Osteocyte (in vitro differentiated cells): ENCODE data around the gene ZMIZ1. TPM values are rescaled to one million over a fixed set of nuclear protein-coding genes. Genes with fewer than 3 reads are reported as not detected.

Experiments
- DNase-seq: peaks from one replicate; pipeline ENCODE4 v3.0.0; 2021; ENCODE audit warnings: mixed read lengths; ENCODE audit not compliant: unreplicated experiment; ENCODE audit errors: extremely low spot score
- H3K27ac Mint-ChIP-seq: one replicate; pipeline ENCODE4 v1.8.0; 2021; ENCODE audit warnings: mild to moderate bottlenecking, mixed read lengths; ENCODE audit not compliant: unreplicated experiment
- H3K27me3 Mint-ChIP-seq: one replicate; pipeline ENCODE4 v1.8.0; 2021; ENCODE audit warnings: mixed read lengths; ENCODE audit not compliant: unreplicated experiment
- H3K36me3 Mint-ChIP-seq: one replicate; pipeline ENCODE4 v1.8.0; 2021; ENCODE audit warnings: mixed read lengths; ENCODE audit not compliant: unreplicated experiment
- H3K4me1 Mint-ChIP-seq: one replicate; pipeline ENCODE4 v1.8.0; 2021; ENCODE audit warnings: mixed read lengths; ENCODE audit not compliant: unreplicated experiment
- H3K4me3 Mint-ChIP-seq: one replicate; pipeline ENCODE4 v1.8.0; 2021; ENCODE audit warnings: mild to moderate bottlenecking, moderate library complexity, mixed read lengths; ENCODE audit not compliant: unreplicated experiment
- H3K9me3 Mint-ChIP-seq: one replicate; pipeline ENCODE4 v1.8.0; 2021; ENCODE audit warnings: mixed read lengths; ENCODE audit not compliant: unreplicated experiment
- CTCF ChIP-seq: fragments of 200-600 bp; sonication (generic); IDR thresholded peaks from 2 replicates; pipeline ENCODE4 v1.5.0; 2021; ENCODE audit warnings: antibody characterized with exemption, mild to moderate bottlenecking, moderate library complexity
- long read RNA-seq: library from polyadenylated mRNA; unstranded; transcript quantifications from one replicate; pipeline ENCODE4 v2.0.0, GENCODE V29; 2021
- total RNA-seq: library from RNA; stranded (reverse); gene quantifications from 2 replicates; pipeline ENCODE4 v1.2.1, GENCODE V29; 2021

The ZMIZ1 gene
- 90.5 and 96.0 TPM in 2 replicates for total RNA-seq
- long read RNA-seq, partial matches to known transcripts = 1 of 49 reads
- long read RNA-seq, other reads (novel, unspliced or antisense) = 48 of 49 reads

- Mint-ChIP-seq H3K27me3 (no peaks in the 10 kb centered on the region), H3K4me3 (peak within 1 kb of the TSS; percentile 97), H3K4me1 (peaks cover 39% of the 10 kb centered on the region), H3K27ac (peak within 1 kb of the TSS; percentile 93), H3K36me3 (no peaks in the 10 kb centered on the region), H3K9me3 (no peaks in the 10 kb centered on the region)
- peak; percentile 42 for TF ChIP-seq CTCF
- DNase-seq = peak; percentile 96
Measured at GRCh38 chr10:79068562-79069324, at the start of gene ZMIZ1. Gene ZMIZ1 (plus strand): TSS chr10:79068966. CDS start chr10:79201633, 132,667 bp downstream.

GRCh38 chr10:79019441-79020014 is 49.2 kb upstream of the ZMIZ1 start:
- H3K36me3 Mint-ChIP-seq = no peaks in the 10 kb centered on the region
- DNase-seq = no peak
- peaks cover 2% of the 10 kb centered on the region for H3K4me1 Mint-ChIP-seq
- H3K4me3 Mint-ChIP-seq = no peak overlapping the region
- H3K27ac Mint-ChIP-seq = no peak overlapping the region
- no peaks in the 10 kb centered on the region for H3K9me3 Mint-ChIP-seq
- H3K27me3 Mint-ChIP-seq = no peaks in the 10 kb centered on the region
- TF ChIP-seq CTCF = no peak

GRCh38 chr10:79020015-79020491 is 48.7 kb upstream of the ZMIZ1 start:
- Mint-ChIP-seq H3K4me1 (peaks cover 2% of the 10 kb centered on the region), H3K36me3 (no peaks in the 10 kb centered on the region), H3K4me3 (no peak overlapping the region), H3K9me3 (no peaks in the 10 kb centered on the region), H3K27ac (no peak overlapping the region), H3K27me3 (no peaks in the 10 kb centered on the region)
- no peak for TF ChIP-seq CTCF
- no peak for DNase-seq

GRCh38 chr10:79020605-79021004 is 48.2 kb upstream of the ZMIZ1 start:
- no peak for TF ChIP-seq CTCF
- H3K27me3 Mint-ChIP-seq = no peaks in the 10 kb centered on the region
- H3K27ac Mint-ChIP-seq = no peak overlapping the region
- DNase-seq = no peak
- no peaks in the 10 kb centered on the region for H3K9me3 Mint-ChIP-seq
- H3K36me3 Mint-ChIP-seq = no peaks in the 10 kb centered on the region
- peaks cover 2% of the 10 kb centered on the region for H3K4me1 Mint-ChIP-seq
- H3K4me3 Mint-ChIP-seq = no peak overlapping the region

- no peaks in the 10 kb centered on the region for H3K27me3 Mint-ChIP-seq
- H3K9me3 Mint-ChIP-seq = no peaks in the 10 kb centered on the region
- TF ChIP-seq CTCF = no peak
- H3K36me3 Mint-ChIP-seq = no peaks in the 10 kb centered on the region
- H3K27ac Mint-ChIP-seq = no peak overlapping the region
- peaks cover 2% of the 10 kb centered on the region for H3K4me1 Mint-ChIP-seq
- no peak for DNase-seq
- no peak overlapping the region for H3K4me3 Mint-ChIP-seq
Measured at GRCh38 chr10:79021331-79021907, 47.3 kb upstream of the ZMIZ1 start.
